ENCODE data around the gene PNP. TPM values are rescaled to one million over a fixed set of nuclear protein-coding genes. Genes with fewer than 3 reads are reported as not detected.

The PNP gene
- total RNA-seq, 4 donors from 2014 or later = 1.6 to 7.5 (median 3.0) TPM

GRCh38 chr14:20429801-20430669, 39.2 kb upstream of the PNP start:
- peaks cover 42 to 59% of the 10 kb centered on the region in 2 donors for H3K4me1 ChIP-seq
- TF ChIP-seq POLR2A (IDR thresholded peaks at IDR 0.05) = no peak
- no peak for TF ChIP-seq CTCF (IDR thresholded peaks at IDR 0.05 in 4 of 5, conservative IDR thresholded peaks at IDR 0.05 in 1 of 5)
- no peaks in the 10 kb centered on the region for H3K27me3 ChIP-seq
- H3K9me3 ChIP-seq = no peaks in the 10 kb centered on the region
- peak in 1 of 2 donors; percentile 47 for DNase-seq
- no peaks in the 10 kb centered on the region for H3K36me3 ChIP-seq
- no peak for ATAC-seq
- in situ Hi-C loops (cut with MboI; ENCODE audit: low sequenced_read_pairs in 4 of 4) (no loop called here), intact Hi-C loops (cut with DNase I; ENCODE audit: low total_unique reads) (no loop called here)
- H3K4me3 ChIP-seq = no peak overlapping the region
- peak overlapping the region; percentile 32 to 92 (median 65) for H3K27ac ChIP-seq

DNA sequence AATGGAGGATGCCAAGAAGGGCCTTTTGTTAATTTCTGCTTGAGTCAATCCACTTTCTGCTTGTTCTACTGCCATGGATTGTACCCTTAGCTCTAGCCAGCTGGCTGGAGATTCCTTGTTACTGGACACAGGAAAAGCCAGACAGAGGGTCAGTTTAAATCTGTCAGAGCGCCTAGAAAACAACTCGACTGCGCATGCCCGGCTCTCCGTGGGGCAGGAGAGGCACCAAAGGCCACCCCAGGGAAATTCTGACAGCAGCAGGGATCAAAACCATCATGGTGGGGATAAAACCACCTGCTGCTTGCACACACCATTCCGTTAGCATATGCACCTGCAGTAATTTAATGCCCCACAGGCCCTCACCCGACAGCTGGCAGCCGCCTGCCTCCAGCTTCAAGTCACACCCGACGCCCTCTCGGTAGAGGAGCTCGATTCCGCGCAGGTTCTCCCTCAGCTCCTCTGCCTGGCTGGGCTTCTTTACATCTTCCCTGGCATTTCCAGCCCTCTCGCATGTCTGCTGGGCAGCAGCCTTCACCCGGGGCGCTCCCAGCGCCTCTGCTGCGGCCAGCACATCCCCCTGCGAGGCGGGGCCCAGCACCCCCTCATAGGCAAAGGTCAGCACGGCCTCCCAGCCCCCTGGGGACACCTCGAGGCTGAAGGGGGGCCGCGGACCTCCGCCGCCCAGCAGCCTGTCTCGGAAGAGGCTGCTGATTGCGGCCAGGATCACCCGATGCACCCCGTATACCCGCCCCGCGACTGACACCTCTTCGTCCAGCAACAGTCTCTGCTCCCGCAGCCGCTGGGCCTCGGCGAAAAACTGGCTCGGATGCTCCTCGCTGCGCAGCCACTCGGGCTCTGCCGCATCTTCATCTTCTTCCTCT, 34.3 kb upstream of the PNP start:
- H3K4me1 ChIP-seq = peaks cover 52 to 68% of the 10 kb centered on the region in 2 donors
- peak; percentile 81 for ATAC-seq
- DNase-seq = peak; percentile 77 to 91
- H3K27ac ChIP-seq = peak overlapping the region; percentile 88 to 98 (median 92)
- TF ChIP-seq CTCF (IDR thresholded peaks at IDR 0.05 in 4 of 5, conservative IDR thresholded peaks at IDR 0.05 in 1 of 5) = no peak
- peak in 1 of 2 donors; percentile 48 for TF ChIP-seq POLR2A (IDR thresholded peaks at IDR 0.05)
- H3K4me3 ChIP-seq = peak overlapping the region; percentile 47 to 67 (median 58)
- H3K9me3 ChIP-seq = no peaks in the 10 kb centered on the region
- H3K27me3 ChIP-seq = no peaks in the 10 kb centered on the region
- in situ Hi-C loops (cut with MboI; ENCODE audit: low sequenced_read_pairs in 4 of 4) (no loop called here), intact Hi-C loops (cut with DNase I; ENCODE audit: low total_unique reads) (loop anchor here (1.0 kb wide), 3 partner anchors 20 to 247 kb away; partner anchors contain the start of gene APEX1)
- no peaks in the 10 kb centered on the region for H3K36me3 ChIP-seq

DNA sequence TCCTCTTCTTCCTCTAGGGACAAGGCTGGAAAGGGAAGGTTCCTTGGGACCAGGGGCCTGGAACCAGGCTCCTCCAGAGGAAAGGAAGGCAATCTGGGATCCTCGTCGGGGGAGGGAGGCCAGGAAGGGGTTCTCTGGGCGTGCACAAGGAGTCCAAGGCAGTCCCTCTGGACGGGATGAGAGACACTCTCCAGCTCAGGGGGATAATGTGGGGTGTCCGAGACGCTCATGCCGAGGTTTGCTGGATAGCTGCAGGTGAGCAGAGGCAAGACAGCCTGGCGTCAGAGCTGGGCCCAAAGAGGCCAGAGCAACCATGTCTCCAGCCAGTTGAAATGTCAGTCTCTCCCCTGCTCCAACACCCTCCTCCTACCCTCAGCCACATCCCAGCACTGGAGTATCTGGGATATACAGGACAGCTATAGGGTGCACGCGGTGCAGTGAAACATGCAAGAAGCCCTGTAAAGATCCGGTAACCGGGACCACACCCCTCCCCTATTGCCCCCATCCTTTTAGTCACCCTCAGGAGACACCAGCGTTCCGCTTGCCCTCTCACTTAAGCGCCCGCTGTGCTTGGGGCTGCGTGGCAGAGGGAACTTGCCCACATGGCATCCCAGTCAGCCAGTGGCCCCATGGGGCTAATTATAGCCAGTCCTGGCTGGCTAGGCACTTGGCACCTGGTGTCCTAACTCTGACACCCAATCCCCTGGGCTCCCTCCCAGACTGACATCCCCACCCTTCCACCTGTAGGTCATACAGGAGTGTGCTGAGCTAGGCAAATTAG, 33.4 kb upstream of the PNP start, which contains the start of gene KLHL33:
Gene KLHL33, minus strand, starts transcription at position 585 of the 781 bp plus-strand sequence. Its CDS starts 355 bp downstream, at position 230.
- peak; percentile 85 to 94 for DNase-seq
- intact Hi-C loops (cut with DNase I; ENCODE audit: low total_unique reads) (no loop called here), in situ Hi-C loops (cut with MboI; ENCODE audit: low sequenced_read_pairs in 4 of 4) (no loop called here)
- peaks cover 44 to 60% of the 10 kb centered on the region in 2 donors for H3K4me1 ChIP-seq
- no peaks in the 10 kb centered on the region for H3K9me3 ChIP-seq
- ATAC-seq = peak; percentile 79 to 80
- no peaks in the 10 kb centered on the region for H3K27me3 ChIP-seq
- peak within 1 kb of the TSS; percentile 47 to 67 (median 58) for H3K4me3 ChIP-seq
- TF ChIP-seq CTCF (IDR thresholded peaks at IDR 0.05 in 4 of 5, conservative IDR thresholded peaks at IDR 0.05 in 1 of 5) (no peak), POLR2A (IDR thresholded peaks at IDR 0.05) (peak; percentile 60 to 67)
- H3K27ac ChIP-seq = peak within 1 kb of the TSS; percentile 88 to 98 (median 92)
- no peaks in the 10 kb centered on the region for H3K36me3 ChIP-seq

DNA sequence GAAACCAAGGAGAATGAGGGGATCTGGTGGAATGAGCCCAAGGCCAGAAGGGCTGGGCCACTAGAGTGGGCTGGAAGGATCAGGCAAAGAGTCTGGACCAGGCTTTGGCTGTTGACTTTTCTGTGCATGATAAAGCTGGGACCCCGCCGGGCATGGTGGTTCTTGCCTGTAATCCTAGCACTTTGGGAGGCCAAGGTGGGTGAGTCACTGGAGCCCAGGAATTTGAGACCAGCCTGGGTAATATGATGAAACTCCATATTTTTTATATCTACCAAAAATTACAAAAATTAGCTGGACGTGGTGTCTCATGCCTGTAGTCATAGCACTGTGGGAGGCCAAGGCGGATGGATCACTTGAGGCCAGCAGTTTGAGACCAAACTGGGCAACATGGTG, 32.8 kb upstream of the PNP start:
- Histone ChIP-seq H3K4me3 (peak overlapping the region in 1 of 4 donors; percentile 67), H3K4me1 (peaks cover 41 to 54% of the 10 kb centered on the region in 2 donors), H3K36me3 (no peaks in the 10 kb centered on the region), H3K27ac (peak overlapping the region; percentile 88 to 98 (median 92)), H3K9me3 (no peaks in the 10 kb centered on the region), H3K27me3 (no peaks in the 10 kb centered on the region)
- in situ Hi-C loops (cut with MboI; ENCODE audit: low sequenced_read_pairs in 4 of 4) = no loop called here
- intact Hi-C loops (cut with DNase I; ENCODE audit: low total_unique reads) = no loop called here
- TF ChIP-seq CTCF (IDR thresholded peaks at IDR 0.05 in 4 of 5, conservative IDR thresholded peaks at IDR 0.05 in 1 of 5) (no peak), POLR2A (IDR thresholded peaks at IDR 0.05) (no peak)
- peak in 1 of 2 donors; percentile 4 for ATAC-seq
- DNase-seq = no peak

Data from gastrocnemius medialis (tissue), 4 donors.